ENCODE data around the gene PI4KB. TPM values are rescaled to one million over a fixed set of nuclear protein-coding genes. Genes with fewer than 3 reads are reported as not detected.

PI4KB gene
- total and polyA plus RNA-seq, 9 of the 15 experiments (the other 6 are each of a cell fraction or from before 2014, with no cell fraction given), result 3.1 to 65.4 (median 45.1) TPM

DNA sequence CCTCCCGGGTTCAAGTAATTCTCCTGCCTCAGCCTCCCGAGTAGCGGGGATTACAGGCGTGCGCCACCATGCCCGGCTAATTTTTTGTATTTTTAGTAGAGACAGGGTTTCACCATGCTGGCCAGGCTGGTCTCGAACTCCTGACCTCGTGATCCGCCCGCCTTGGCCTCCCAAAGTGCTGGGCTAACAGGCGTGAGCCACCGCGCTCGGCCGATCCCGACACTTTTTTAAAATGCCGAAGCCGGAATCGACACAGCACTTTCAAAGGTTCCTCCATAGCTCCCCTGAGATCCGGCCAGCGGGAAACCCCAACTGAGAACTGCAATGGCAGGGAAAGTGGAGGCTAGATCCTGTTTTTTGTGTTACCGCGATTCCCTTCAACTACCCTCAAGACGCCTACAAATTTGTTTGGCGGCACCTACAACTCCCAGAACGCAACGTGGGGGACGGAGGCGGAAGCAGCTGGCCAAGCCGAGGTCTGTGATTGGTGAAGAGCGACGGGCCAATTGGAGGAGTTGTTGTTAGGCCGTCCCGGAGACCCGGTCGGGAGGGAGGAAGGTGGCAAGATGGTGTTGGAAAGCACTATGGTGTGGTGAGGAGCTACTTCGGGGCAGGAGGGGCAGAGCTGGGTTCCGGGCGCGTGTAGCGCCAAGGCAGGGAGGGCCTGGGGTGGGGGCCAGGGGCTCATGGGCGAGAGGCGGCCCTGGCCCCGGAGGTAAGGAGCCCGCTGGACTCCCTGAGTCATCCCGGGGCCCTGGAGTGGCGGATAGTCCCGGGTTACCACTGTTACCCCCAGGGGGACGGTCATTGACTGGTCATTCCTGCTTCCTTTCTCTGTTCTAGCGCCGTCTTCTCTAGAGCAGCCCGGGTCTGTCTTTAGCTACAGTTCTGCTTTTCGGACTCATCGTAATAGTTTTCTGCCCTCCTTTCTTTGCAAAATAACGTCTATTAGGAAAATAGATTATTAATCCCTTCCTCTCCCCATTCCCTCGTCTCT lies 72.7 kb downstream of the PI4KB start, which contains the start of gene PSMD4 (continued):
- TF ChIP-seq, protein P1, sequence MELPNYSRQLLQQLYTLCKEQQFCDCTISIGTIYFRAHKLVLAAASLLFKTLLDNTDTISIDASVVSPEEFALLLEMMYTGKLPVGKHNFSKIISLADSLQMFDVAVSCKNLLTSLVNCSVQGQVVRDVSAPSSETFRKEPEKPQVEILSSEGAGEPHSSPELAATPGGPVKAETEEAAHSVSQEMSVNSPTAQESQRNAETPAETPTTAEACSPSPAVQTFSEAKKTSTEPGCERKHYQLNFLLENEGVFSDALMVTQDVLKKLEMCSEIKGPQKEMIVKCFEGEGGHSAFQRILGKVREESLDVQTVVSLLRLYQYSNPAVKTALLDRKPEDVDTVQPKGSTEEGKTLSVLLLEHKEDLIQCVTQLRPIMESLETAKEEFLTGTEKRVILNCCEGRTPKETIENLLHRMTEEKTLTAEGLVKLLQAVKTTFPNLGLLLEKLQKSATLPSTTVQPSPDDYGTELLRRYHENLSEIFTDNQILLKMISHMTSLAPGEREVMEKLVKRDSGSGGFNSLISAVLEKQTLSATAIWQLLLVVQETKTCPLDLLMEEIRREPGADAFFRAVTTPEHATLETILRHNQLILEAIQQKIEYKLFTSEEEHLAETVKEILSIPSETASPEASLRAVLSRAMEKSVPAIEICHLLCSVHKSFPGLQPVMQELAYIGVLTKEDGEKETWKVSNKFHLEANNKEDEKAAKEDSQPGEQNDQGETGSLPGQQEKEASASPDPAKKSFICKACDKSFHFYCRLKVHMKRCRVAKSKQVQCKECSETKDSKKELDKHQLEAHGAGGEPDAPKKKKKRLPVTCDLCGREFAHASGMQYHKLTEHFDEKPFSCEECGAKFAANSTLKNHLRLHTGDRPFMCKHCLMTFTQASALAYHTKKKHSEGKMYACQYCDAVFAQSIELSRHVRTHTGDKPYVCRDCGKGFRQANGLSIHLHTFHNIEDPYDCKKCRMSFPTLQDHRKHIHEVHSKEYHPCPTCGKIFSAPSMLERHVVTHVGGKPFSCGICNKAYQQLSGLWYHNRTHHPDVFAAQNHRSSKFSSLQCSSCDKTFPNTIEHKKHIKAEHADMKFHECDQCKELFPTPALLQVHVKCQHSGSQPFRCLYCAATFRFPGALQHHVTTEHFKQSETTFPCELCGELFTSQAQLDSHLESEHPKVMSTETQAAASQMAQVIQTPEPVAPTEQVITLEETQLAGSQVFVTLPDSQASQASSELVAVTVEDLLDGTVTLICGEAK (IDR thresholded peaks at IDR 0.05), result peak; percentile 95
- TF ChIP-seq, protein P1 (CRISPR knock-in tag; IDR thresholded peaks at IDR 0.05), result no peak
- TF ChIP-seq SMARCE1 (IDR thresholded peaks at IDR 0.05) (0 out of 2 replicates have a peak, but pooled peaks have one; percentile 52), JUNB (CRISPR knock-in tag; conservative IDR thresholded peaks at IDR 0.05) (no peak), CTBP1 (IDR thresholded peaks at IDR 0.05; ENCODE audit: borderline replicate concordance) (no peak), ELF2 (CRISPR knock-in tag; IDR thresholded peaks at IDR 0.05) (0 out of 2 replicates have a peak, but pooled peaks have one; percentile 41), RNF2 (IDR thresholded peaks at IDR 0.05) (peak; percentile 23; the same call in 1 of the 2 replicates), MCM7 (IDR thresholded peaks at IDR 0.05) (no peak), ZNF584 (CRISPR knock-in tag; IDR thresholded peaks at IDR 0.05; ENCODE audit: low read depth) (no peak), HOXB6 (CRISPR knock-in tag; IDR thresholded peaks at IDR 0.05; ENCODE audit: borderline replicate concordance) (no peak), GATA2 (CRISPR knock-in tag; IDR thresholded peaks at IDR 0.05) (no peak)
- TF ChIP-seq, protein P2, sequence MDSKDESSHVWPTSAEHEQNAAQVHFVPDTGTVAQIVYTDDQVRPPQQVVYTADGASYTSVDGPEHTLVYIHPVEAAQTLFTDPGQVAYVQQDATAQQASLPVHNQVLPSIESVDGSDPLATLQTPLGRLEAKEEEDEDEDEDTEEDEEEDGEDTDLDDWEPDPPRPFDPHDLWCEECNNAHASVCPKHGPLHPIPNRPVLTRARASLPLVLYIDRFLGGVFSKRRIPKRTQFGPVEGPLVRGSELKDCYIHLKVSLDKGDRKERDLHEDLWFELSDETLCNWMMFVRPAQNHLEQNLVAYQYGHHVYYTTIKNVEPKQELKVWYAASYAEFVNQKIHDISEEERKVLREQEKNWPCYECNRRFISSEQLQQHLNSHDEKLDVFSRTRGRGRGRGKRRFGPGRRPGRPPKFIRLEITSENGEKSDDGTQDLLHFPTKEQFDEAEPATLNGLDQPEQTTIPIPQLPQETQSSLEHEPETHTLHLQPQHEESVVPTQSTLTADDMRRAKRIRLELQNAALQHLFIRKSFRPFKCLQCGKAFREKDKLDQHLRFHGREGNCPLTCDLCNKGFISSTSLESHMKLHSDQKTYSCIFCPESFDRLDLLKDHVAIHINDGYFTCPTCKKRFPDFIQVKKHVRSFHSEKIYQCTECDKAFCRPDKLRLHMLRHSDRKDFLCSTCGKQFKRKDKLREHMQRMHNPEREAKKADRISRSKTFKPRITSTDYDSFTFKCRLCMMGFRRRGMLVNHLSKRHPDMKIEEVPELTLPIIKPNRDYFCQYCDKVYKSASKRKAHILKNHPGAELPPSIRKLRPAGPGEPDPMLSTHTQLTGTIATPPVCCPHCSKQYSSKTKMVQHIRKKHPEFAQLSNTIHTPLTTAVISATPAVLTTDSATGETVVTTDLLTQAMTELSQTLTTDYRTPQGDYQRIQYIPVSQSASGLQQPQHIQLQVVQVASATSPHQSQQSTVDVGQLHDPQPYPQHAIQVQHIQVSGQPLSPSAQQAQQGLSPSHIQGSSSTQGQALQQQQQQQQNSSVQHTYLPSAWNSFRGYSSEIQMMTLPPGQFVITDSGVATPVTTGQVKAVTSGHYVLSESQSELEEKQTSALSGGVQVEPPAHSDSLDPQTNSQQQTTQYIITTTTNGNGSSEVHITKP (IDR thresholded peaks at IDR 0.05; ENCODE audit: partially characterized antibody), result peak; percentile 38
- TF ChIP-seq, protein P3, sequence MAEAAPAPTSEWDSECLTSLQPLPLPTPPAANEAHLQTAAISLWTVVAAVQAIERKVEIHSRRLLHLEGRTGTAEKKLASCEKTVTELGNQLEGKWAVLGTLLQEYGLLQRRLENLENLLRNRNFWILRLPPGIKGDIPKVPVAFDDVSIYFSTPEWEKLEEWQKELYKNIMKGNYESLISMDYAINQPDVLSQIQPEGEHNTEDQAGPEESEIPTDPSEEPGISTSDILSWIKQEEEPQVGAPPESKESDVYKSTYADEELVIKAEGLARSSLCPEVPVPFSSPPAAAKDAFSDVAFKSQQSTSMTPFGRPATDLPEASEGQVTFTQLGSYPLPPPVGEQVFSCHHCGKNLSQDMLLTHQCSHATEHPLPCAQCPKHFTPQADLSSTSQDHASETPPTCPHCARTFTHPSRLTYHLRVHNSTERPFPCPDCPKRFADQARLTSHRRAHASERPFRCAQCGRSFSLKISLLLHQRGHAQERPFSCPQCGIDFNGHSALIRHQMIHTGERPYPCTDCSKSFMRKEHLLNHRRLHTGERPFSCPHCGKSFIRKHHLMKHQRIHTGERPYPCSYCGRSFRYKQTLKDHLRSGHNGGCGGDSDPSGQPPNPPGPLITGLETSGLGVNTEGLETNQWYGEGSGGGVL (CRISPR knock-in tag; IDR thresholded peaks at IDR 0.05), result no peak
